ENCODE data around the gene CYP4F3. TPM values are rescaled to one million over a fixed set of nuclear protein-coding genes. Genes with fewer than 3 reads are reported as not detected.

Gene CYP4F3
- total RNA-seq, 2 experiments from 2014 or later = not detected

- no peak overlapping the region for H3K27ac ChIP-seq (ENCODE audit: low read depth, low read length, poor library complexity, severe bottlenecking)
- intact Hi-C loops (cut with micrococcal nuclease; ENCODE audit: unreplicated experiment) = no loop called here
- H3K9me3 ChIP-seq (ENCODE audit: low read length) = no peaks in the 10 kb centered on the region
- ChIA-PET POLR2A (interaction anchor here (0.6 kb wide), 1 partner anchor 77 kb away, joined by 3 read pairs; no protein-coding TSS in a partner anchor), CTCF (ENCODE audit: unreplicated experiment) (no interaction called here)
- H3K4me3 ChIP-seq (ENCODE audit: low read depth, low read length, poor library complexity, severe bottlenecking) = no peak overlapping the region
- BruUV-seq (replicated peaks) = no TSS peak
- no peaks in the 10 kb centered on the region for H3K79me2 ChIP-seq (ENCODE audit: insufficient read depth, low read depth, low read length)
- H3K36me3 ChIP-seq (ENCODE audit: insufficient read depth, low read length) = no peaks in the 10 kb centered on the region
- DNase-seq (ENCODE audit: low spot score) = no peak
- no peaks in the 10 kb centered on the region for H3K4me1 ChIP-seq (ENCODE audit: insufficient read depth, low read length, poor library complexity, severe bottlenecking)
- no peak overlapping the region for H2AFZ ChIP-seq (ENCODE audit: low read length)
- no peak overlapping the region for H3K4me2 ChIP-seq (ENCODE audit: low read length)
- H3K9me2 ChIP-seq (ENCODE audit: insufficient read depth, low read length) = no peaks in the 10 kb centered on the region
- no peaks in the 10 kb centered on the region for H4K20me1 ChIP-seq (ENCODE audit: insufficient read depth, low read length)
- no peak for TF ChIP-seq CTCF (conservative IDR thresholded peaks at IDR 0.05; ENCODE audit: low read length)
- no peak for TF ChIP-seq EZH2phosphoT487 (IDR thresholded peaks at IDR 0.05; ENCODE audit: borderline replicate concordance, low read depth, low read length)
Observed at GRCh38 chr19:15618321-15618720, 22.4 kb upstream of the CYP4F3 start.

- H3K4me3 ChIP-seq (ENCODE audit: low read depth, low read length, poor library complexity, severe bottlenecking) = no peak overlapping the region
- DNase-seq (ENCODE audit: low spot score) = no peak
- no peaks in the 10 kb centered on the region for H3K36me3 ChIP-seq (ENCODE audit: insufficient read depth, low read length)
- no peaks in the 10 kb centered on the region for H4K20me1 ChIP-seq (ENCODE audit: insufficient read depth, low read length)
- H3K9me3 ChIP-seq (ENCODE audit: low read length) = no peaks in the 10 kb centered on the region
- no TSS peak for BruUV-seq (replicated peaks)
- H3K4me1 ChIP-seq (ENCODE audit: insufficient read depth, low read length, poor library complexity, severe bottlenecking) = no peaks in the 10 kb centered on the region
- no peaks in the 10 kb centered on the region for H3K9me2 ChIP-seq (ENCODE audit: insufficient read depth, low read length)
- ChIA-PET POLR2A (no interaction called here), CTCF (ENCODE audit: unreplicated experiment) (no interaction called here)
- no peak overlapping the region for H3K27ac ChIP-seq (ENCODE audit: low read depth, low read length, poor library complexity, severe bottlenecking)
- no peaks in the 10 kb centered on the region for H3K79me2 ChIP-seq (ENCODE audit: insufficient read depth, low read depth, low read length)
- TF ChIP-seq CTCF (conservative IDR thresholded peaks at IDR 0.05; ENCODE audit: low read length) = no peak
- H3K4me2 ChIP-seq (ENCODE audit: low read length) = no peak overlapping the region
- H2AFZ ChIP-seq (ENCODE audit: low read length) = no peak overlapping the region
- intact Hi-C loops (cut with micrococcal nuclease; ENCODE audit: unreplicated experiment) = loop anchor here (10.0 kb wide), 1 partner anchor 363 kb away; no protein-coding TSS in a partner anchor
Observed at GRCh38 chr19:15621801-15622200, 18.9 kb upstream of the CYP4F3 start.

GRCh38 chr19:15622991-15623390, 17.7 kb upstream of the CYP4F3 start:
- no peaks in the 10 kb centered on the region for H3K4me1 ChIP-seq (ENCODE audit: insufficient read depth, low read length, poor library complexity, severe bottlenecking)
- no peak for DNase-seq (ENCODE audit: low spot score)
- TF ChIP-seq CTCF (conservative IDR thresholded peaks at IDR 0.05; ENCODE audit: low read length) (no peak), EZH2phosphoT487 (IDR thresholded peaks at IDR 0.05; ENCODE audit: borderline replicate concordance, low read depth, low read length) (no peak)
- H3K9me3 ChIP-seq (ENCODE audit: low read length) = no peaks in the 10 kb centered on the region
- intact Hi-C loops (cut with micrococcal nuclease; ENCODE audit: unreplicated experiment) = loop anchor here (10.0 kb wide), 1 partner anchor 362 kb away; no protein-coding TSS in a partner anchor
- no TSS peak for BruUV-seq (replicated peaks)
- no peaks in the 10 kb centered on the region for H4K20me1 ChIP-seq (ENCODE audit: insufficient read depth, low read length)
- no peaks in the 10 kb centered on the region for H3K79me2 ChIP-seq (ENCODE audit: insufficient read depth, low read depth, low read length)
- no peaks in the 10 kb centered on the region for H3K9me2 ChIP-seq (ENCODE audit: insufficient read depth, low read length)
- CTCF ChIA-PET (ENCODE audit: unreplicated experiment) = no interaction called here
- H3K36me3 ChIP-seq (ENCODE audit: insufficient read depth, low read length) = no peaks in the 10 kb centered on the region
- no peak overlapping the region for H3K4me2 ChIP-seq (ENCODE audit: low read length)
- POLR2A ChIA-PET = no interaction called here
- no peak overlapping the region for H3K4me3 ChIP-seq (ENCODE audit: low read depth, low read length, poor library complexity, severe bottlenecking)
- no peak overlapping the region for H2AFZ ChIP-seq (ENCODE audit: low read length)
- H3K27ac ChIP-seq (ENCODE audit: low read depth, low read length, poor library complexity, severe bottlenecking) = no peak overlapping the region

Measured in OCI-LY7 (cell line).